ENCODE data around the gene CARF.

CARF gene

DNA sequence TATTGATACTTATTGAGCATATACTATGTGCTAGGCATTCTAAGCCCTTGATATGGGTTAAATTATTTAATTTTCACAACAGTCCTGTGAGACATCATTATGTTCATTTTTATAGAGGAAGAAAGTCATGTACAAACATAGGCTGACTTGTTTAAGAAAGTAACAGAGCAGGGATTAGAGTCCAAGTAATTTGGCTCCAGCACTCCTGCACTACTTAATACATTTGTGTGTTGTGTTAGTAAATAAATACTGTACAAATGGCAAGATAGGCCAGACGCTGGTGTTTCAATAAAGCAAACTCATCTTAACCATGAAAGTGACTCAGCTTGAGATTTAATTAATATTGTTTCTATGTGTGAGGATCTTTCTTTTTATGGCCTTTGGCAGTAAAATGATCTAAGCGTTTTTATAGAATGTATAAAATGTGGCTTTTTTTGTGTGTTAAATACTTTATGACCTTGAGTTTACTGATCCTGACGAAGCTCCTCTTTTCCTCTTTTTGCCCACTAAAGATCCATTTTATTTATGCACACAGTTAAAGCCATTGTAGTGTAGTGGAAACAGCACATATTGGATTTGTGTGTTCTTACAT lies 123.9 kb downstream of the CARF start:
- no peak overlapping the region for H3K4me3 ChIP-seq (ENCODE audit: control insufficient read depth, low read depth, low read length)
- TF ChIP-seq, protein P1, sequence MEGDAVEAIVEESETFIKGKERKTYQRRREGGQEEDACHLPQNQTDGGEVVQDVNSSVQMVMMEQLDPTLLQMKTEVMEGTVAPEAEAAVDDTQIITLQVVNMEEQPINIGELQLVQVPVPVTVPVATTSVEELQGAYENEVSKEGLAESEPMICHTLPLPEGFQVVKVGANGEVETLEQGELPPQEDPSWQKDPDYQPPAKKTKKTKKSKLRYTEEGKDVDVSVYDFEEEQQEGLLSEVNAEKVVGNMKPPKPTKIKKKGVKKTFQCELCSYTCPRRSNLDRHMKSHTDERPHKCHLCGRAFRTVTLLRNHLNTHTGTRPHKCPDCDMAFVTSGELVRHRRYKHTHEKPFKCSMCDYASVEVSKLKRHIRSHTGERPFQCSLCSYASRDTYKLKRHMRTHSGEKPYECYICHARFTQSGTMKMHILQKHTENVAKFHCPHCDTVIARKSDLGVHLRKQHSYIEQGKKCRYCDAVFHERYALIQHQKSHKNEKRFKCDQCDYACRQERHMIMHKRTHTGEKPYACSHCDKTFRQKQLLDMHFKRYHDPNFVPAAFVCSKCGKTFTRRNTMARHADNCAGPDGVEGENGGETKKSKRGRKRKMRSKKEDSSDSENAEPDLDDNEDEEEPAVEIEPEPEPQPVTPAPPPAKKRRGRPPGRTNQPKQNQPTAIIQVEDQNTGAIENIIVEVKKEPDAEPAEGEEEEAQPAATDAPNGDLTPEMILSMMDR (IDR thresholded peaks at IDR 0.05; ENCODE audit: control insufficient read depth, insufficient read depth, low read depth, low read length, missing control alignments): no peak
- no peak for DNase-seq (ENCODE audit: low read depth)

Data from AG09309 (cell line).